GM19239 (cell line): Measurements from ENCODE around the gene ARHGEF28.

ENCODE experiments used
- DNase-seq: peaks from one replicate; pipeline ENCODE4 v3.0.0; 2011; ENCODE audit warnings: low spot score; ENCODE audit not compliant: insufficient read length
- FAIRE-seq: peaks from 2 replicates; lab custom pipeline; 2011; peaks lifted over from hg19 to GRCh38; lab: Jason Lieb, UNC

Gene ARHGEF28

DNA sequence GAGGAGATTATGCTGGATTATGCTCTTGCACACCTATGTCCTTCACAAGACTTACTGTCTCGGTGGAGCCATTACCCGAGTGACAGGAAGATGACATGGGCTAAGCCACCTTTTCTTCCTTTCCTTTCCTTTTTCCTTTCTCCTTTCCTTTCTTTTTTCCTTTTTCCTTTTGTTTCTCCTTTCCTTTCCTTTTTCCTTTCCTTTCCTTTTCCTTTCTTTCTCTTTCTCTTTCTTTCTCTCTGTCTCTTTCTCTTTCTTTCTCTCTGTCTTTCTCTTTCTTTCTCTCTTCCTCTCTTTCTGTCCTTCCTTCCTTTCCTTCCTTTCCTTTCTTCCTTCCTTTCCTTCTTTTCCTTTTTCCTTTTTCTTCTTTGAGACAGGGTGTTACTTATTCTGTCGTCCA lies 202.5 kb downstream of the ARHGEF28 start:
- FAIRE-seq = no peak
- DNase-seq = no peak

DNA sequence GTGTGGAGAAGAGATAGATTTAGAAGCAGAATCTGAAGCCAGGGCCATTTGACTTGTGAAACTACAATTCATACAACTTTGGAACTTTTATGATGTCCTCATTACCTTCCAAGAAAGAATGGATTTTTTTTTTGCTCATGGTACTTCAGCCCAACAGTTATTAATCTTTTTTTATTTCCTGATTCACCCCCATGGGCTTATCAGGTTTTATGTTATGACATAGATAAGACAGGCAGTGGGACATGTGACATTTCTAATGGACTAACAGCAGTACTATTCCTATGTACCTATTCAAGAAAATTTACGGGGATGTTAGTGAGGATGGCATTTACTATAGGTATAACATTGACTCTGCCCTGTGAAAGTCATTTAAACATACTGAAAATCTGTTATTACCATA lies 204.7 kb downstream of the ARHGEF28 start:
- DNase-seq = no peak
- no peak for FAIRE-seq

DNA sequence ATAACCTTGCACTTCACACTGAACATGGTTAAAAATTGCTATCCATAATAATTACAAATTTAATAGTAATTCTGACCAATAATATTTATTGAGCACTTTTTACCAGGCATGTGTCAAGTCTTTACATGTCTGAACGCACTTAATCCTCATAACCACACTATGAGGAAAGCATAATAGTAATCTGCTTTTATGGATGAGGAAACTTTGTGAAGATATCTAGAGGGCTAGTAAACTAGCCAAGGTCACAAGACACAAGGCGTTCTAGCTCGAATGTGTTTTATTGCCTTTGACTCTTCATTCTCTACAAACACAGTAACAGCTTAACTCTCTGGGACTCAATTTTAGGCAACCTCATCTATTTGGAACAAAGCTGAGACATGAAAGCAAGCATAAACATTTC lies 205.1 kb downstream of the ARHGEF28 start:
- FAIRE-seq (no peak), DNase-seq (no peak)

DNA sequence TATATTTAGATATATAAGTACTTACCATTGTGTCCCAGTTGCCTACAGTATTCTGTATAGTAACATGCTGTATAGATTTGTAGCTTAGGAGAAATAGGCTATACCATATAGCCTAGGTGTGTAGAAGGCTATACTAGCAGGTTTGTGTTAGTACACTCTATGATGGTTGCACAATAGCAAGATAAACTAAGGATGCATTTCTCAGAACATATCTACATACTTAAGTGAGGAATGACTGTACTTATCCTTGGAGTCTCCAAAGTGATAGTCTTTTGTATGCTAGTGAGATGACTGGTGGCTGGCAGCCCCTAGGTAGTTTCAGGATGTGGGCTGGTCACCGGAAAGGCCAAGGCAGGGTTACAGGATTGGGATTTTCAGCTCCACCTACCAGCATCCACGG lies 208.7 kb downstream of the ARHGEF28 start:
- no peak for DNase-seq
- FAIRE-seq = no peak

DNA sequence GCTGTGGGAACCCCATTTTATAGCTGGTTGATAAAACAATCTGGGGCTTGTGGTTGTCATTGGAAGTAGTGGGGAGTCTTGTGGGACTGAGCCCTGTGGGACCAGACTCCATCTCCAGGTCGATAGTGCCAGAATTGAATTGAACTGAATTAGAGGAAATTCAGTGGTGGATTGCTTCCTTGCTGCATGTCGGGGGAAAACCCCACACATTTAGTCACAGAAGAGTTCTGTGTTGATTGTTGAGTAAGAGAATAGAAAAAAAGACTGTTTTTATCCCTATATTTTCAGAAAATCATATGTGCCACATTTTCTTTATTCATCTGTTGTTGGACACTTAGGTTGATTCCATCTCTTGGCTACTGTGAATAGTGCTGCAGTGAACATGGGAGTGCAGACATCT lies 209.7 kb downstream of the ARHGEF28 start:
- FAIRE-seq (no peak), DNase-seq (no peak)

DNA sequence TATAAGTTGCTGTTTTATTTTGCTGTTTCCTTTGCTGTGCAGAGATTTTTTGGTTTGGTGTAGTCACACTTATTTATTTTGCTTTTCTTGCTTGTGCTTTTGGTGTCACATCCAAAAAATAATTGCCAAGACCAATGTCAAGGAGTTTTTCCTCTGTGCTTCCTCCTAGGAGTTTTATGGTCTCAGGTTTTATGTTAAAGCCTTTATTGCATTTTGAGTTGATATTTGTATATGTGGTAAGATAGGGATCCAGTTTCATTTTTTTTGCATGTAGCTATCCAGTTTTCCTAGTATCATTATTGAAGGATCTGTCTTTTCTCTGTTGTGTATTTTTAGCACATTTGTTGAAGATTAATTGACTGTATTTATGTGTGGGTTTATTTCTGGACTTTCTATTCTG lies 210.6 kb downstream of the ARHGEF28 start:
- FAIRE-seq (no peak), DNase-seq (no peak)

DNA sequence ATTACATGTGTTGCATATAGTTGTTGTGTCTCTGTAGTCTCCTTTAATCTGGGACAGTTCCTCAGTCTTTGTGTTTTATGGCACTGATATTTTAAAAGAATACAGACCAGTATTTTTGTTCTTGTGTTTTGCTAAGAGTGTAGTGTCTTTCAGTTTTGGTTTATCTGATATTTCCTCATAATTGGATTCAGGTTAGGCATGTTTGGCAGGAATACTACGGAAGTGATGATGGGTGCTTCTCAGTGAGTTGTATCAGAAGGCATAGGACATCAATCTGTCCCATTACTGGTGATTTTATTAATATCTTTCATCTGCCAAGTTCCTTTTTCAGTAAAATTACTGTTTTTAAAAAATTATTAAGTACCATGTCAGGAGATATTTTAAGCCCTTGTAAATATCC lies 212.9 kb downstream of the ARHGEF28 start:
- DNase-seq (no peak), FAIRE-seq (no peak)

DNA sequence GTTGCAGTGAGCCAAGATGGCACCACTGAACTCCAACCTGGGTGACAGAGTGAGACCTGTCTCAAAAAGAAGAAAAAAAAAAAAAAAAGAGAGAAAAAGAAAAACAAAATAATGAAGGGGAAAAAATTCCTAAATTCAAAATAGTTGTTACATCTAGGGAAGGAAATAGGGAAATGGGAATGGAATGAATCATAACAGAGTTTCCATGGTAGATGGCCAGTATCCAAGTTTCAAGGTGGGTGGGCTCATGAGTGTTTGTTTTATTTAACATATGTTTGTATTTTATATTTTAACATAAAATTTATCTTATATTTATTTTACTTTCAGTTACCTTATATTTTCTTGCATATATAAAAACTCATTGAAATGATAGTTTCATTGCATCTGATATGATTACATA lies 215.6 kb downstream of the ARHGEF28 start:
- DNase-seq = no peak
- no peak for FAIRE-seq

DNA sequence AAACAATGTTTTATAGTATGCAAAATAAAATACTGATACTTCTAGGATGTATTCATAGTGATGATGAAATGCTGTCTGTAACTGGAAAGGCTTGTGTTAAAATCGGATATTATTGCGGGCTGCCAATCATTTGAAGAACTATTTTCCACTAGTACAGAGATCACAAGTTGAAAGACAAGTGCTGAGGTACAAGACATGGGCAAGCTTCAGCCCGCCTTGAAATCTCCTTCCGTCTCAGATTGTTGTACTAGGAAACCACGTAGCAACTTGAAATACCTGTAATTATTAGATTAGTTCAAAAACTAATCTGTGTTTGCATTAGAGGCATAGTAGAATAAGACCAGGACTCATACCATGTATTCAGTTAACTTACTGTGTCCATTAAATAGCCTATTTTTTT lies 218.2 kb downstream of the ARHGEF28 start:
- FAIRE-seq (no peak), DNase-seq (no peak)

DNA sequence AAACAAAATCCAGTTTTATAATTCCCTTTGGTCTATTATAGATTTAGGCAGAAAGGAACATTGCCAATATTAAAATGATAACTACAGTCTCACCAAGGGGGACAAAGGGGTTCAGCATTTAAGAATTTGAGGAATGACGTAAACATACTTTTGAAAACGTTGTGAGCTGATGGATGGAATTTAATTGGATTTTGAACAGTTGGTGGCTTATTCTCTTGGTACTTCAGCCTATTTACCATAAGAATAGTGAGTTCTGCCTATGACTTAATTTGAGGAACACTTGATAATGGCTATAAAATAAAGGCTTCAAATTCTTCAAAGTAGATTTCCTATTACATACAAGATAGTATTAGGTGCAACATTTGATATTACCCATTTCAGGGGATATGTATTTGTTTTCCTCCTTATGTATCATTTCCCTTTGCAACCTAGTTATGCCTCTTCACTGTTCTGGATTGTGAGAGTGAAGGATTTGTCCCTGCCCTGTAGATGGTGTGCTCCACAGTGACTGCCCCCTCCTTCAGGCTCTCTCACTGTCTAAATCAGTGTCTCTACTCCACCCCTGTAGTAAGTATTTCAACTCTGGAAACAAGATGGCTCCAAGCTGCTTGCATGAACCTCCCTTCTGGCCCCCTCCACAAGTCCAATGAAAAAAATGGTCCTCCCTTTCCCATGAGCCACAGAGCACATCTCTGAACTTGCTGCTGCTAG lies 225.6 kb downstream of the ARHGEF28 start:
- FAIRE-seq (no peak), DNase-seq (no peak)

DNA sequence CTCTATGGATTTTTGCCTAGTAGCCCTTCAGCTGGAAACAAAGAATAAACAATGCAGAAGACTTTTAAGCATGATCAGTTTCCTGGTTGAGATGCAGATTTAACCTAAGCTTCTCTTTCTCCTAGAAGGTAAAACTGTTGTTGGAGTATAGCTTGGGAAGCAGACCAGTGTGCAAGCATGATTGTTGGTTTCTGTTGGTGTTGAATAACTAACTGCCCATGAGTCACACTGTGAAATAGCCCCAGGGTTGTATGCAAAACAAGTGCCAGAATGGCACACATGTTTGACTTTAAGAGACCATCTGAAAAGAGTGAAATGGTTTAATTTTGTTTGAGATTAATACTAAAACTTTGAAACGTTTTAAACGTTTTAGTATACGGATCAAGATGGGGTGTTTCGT lies 227.1 kb downstream of the ARHGEF28 start:
- no peak for FAIRE-seq
- DNase-seq = no peak

DNA sequence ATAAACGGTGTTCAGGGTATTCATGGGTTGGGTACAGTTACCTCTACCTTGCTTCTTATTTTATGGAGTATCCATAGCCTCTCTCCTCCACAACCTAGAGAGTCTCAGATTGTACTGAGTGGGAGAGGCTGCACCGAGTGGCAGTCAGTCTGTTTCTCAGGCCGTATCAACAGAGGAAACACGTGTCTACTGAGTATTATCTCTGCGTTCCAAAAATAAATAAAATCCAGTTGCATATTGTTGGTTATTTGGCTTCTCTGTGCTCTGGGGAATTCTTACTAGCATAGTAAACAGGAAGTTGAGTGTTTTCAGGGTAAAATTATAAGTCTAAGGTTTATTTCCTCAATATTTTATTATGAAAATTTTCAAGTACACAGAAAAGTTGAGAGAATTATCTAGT lies 231.0 kb downstream of the ARHGEF28 start:
- DNase-seq (no peak), FAIRE-seq (no peak)

DNA sequence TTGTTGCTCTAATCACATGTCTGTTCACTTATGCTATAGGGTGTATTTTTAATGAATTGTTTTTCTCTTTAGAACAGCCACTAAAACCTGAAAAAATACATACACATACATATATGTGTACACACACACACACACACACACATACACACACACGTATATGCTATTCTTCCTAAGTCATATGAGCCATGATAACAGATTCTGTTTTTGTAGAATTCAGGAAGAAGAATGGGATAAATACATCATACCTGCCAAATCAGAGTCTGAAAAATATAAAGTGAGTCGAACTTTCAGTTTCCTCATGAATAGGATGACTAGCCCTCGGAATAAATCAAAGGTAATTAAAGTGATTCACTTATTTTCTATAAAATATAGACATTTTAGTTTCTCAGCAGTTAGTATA lies 231.4 kb downstream of the ARHGEF28 start:
- no peak for FAIRE-seq

DNA sequence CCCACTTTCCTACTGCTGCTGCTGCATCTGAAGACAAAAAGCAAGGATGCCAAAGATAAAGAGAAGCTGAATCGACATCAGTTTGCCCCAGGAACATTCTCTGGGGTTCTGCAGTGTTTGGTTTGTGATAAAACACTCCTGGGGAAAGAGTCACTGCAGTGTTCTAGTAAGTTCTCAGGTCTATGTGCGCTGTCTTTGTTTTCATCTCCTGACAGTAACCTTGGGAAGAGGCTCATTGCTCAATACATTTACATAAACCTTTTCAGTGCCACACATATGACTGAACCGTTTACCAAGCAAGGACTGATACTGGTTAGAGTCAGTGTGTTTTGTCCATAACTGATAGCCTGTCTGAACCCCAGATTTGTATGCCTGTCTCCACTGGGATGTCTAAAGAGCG lies 232.1 kb downstream of the ARHGEF28 start:
- DNase-seq (no peak), FAIRE-seq (no peak)

More for the DNA sequence above, 231.4 kb downstream of the ARHGEF28 start:
- DNase-seq = no peak

DNA sequence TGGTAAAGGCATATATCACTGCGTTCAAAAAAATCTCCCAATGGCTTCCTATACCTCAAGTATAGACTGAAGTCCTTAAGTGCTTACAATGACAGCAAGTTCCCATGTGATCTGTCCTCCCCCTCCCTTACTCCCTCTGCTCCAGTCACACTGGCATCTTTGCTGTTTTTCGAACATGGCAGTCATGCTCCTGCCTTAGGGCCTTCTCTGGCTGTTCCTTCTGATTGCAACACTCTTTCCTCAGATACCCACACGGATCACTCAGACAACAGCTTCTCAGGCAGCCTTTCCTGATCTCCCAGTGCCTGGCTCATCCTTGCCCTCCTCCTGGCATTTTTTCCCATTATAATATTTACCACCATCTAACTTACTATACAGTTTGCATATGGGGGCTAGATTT lies 232.8 kb downstream of the ARHGEF28 start:
- DNase-seq = no peak
- FAIRE-seq = no peak

DNA sequence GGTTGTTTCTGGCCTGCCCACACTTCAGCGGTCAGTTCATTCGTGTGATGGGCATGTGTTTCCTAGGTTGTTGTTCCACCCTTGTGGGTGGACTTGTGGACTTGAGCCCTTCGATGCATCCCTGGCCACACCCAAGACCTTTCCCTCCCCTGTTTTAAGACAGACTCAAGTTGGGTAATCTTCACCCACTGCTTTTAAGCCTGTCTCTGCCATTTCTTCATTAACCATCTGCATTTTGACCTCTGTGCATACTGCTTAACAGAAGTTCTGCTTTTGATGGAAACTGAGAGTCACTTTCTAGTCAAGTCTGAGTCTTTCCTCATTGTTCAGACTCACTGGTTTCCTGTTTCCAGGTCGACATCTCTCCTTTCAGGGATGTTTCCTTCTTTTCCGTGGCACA lies 233.7 kb downstream of the ARHGEF28 start:
- FAIRE-seq = no peak
- DNase-seq = no peak

DNA sequence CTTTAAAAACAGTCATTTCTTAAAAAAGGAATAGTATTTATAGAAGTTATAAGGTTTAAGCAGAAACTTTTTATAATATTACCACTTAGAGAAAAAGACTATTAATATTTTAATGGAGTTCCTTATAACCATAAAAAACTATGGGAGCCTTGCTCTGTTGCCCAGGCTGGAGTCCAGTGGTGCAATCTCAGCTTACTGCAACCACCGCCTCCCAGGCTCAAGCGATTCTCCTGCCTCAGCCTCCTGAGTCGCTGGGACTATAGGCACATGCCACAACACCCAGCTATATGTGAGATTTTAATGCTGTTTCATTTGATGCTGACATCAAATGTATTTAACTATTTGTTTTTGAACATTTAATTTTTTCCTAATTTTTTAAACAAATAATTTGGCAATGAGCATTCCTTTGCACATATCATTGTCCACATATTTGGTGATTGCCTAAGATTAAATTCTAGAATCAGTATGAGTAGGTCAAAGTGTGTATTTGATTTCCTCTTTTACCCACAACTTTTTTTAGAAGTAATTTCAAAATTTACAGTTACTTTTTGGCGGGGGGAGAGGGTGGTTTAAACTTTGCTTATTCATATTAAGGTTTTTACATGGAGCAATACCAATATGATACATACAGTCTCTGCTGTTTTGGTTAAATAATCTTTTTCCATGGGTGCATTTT lies 235.5 kb downstream of the ARHGEF28 start:
- FAIRE-seq (no peak), DNase-seq (no peak)

DNA sequence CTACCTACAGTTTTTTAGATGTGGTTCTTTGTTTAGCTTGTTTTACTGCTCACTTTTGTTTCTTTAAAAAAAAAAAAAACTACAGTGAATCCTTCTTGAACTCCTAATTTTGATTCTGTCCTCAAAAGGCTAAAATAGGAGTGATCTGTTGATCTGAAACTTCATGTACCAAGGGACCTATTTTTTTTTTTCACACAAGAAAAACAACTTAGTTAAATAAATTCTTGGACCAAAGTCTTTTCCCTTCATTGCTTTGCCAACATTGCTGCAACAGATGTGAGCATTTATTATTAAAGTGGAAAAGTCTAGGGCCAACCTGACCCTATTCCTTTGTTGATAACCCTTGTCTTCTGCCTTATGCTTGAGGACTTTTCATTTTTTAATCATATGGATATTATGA lies 236.8 kb downstream of the ARHGEF28 start:
- no peak for FAIRE-seq

DNA sequence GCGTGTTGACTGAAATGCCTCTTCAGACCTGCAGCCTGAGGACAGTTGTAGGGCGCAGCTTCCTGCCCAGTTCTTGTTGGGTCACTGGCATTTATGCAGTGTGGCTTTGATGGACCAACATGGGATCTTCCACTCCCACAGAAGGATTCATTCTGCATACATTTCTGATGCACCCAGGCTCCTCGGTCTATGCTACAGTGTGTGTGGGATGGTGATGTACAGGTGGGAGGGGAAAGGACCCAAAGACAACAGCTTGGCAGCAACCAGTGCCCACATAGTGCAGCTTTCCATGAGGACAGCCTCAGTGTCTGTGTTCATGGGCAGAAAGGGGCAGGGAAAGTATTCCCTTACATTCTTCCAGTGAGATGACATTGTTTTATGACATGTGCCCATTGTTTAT lies 237.9 kb downstream of the ARHGEF28 start:
- FAIRE-seq = no peak
- no peak for DNase-seq

More for the DNA sequence above, 236.8 kb downstream of the ARHGEF28 start:
- no peak for DNase-seq

DNA sequence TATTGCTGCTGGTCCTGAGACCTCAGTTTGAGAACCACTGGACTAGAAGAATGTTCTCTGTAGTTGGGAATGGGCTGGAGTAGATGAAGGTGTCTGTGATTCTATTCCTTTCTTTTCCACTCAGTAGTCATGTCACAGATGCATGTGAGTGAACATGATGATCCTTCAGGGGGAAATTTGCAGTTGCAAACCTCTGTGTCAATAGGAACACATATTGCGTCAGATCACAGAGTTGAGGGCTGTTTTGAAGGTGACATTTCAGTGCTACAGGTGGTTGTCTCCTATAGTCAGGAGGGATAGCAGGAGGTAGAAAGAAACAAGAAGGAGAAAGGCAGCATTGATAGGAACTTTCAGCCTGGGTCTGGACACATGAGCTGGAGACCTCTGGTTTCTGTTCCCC lies 239.3 kb downstream of the ARHGEF28 start:
- no peak for DNase-seq
- no peak for FAIRE-seq

DNA sequence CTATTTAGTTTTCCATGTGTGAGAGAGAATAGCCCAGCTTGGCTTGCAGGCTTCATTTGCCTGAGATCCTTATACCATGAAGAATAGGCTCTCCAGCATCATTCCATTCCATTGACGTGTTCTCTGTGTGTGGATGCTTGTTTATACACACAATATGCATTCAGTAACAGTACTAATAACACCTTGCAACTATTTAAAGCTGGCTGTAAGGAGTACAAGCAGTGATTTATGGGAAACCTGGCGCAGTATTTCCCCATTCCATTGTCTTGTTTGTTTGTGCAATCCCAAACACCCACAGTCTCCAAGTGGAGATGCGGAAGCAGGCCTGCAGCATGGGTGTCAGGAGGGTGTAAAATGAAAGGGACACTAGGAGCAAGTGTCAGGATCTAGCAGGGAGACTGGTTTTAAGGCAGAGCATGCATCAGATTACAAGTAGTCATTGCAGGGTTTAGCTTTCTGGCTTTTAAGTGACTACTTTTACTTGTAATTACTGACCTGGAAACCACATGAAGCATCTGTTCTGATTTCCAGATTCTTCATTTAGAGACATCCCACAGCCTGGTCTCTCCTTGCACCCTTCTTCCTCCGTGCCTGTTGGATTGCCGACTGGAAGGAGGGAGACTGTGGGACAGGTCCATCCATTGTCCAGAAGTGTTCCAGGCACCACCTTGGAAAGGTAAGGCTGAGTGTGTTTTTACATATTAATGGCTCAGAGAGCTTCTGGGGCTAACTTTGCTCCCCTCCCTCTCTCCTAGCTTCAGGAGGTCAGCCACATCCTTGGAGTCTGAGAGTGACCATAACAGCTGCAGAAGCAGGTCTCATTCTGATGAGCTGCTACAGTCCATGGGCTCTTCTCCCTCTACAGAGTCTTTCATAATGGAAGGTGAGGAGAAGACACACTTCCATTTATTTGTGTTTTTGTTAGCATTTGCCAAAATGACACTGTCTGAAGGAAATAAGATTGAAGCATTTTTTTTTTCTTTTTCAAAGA lies 241.6 kb downstream of the ARHGEF28 start:
- DNase-seq (no peak), FAIRE-seq (no peak)
